Measurements from ENCODE around the gene SMAP2. TPM values are rescaled to one million over a fixed set of nuclear protein-coding genes. Genes with fewer than 3 reads are reported as not detected.
A peak's percentile ranks its signal among the peaks of the same experiment; 100 is the strongest.

SMAP2 gene
- total RNA-seq, 4 donors from 2014 or later = 14.9 to 121 (median 47.5) TPM

GRCh38 chr1:40389322-40389803 is 15.8 kb downstream of the SMAP2 start:
- TF ChIP-seq POLR2A (IDR thresholded peaks at IDR 0.05) (no peak), CTCF (IDR thresholded peaks at IDR 0.05 in 4 of 5, conservative IDR thresholded peaks at IDR 0.05 in 1 of 5) (no peak)
- no peak for DNase-seq
- intact Hi-C loops (cut with DNase I; ENCODE audit: low total_unique reads) = no loop called here
- in situ Hi-C loops (cut with MboI; ENCODE audit: low sequenced_read_pairs in 4 of 4) = no loop called here
- H3K36me3 ChIP-seq = no peaks in the 10 kb centered on the region
- no peaks in the 10 kb centered on the region for H3K9me3 ChIP-seq
- ATAC-seq = no peak
- H3K4me3 ChIP-seq = peak overlapping the region in 1 of 4 donors; percentile 5
- H3K27me3 ChIP-seq = no peaks in the 10 kb centered on the region
- H3K4me1 ChIP-seq = peaks cover 36 to 56% of the 10 kb centered on the region in 2 donors
- H3K27ac ChIP-seq = peak overlapping the region; percentile 77 to 90 (median 84)

GRCh38 chr1:40389871-40390560 is 16.5 kb downstream of the SMAP2 start:
- TF ChIP-seq CTCF (IDR thresholded peaks at IDR 0.05 in 4 of 5, conservative IDR thresholded peaks at IDR 0.05 in 1 of 5) (no peak), POLR2A (IDR thresholded peaks at IDR 0.05) (peak; percentile 33 to 52)
- intact Hi-C loops (cut with DNase I; ENCODE audit: low total_unique reads) (loop anchor here (5.0 kb wide), 3 partner anchors 133 to 353 kb away; partner anchors contain the start of genes RLF and ZMPSTE24), in situ Hi-C loops (cut with MboI; ENCODE audit: low sequenced_read_pairs in 4 of 4) (no loop called here)
- no peaks in the 10 kb centered on the region for H3K9me3 ChIP-seq
- ATAC-seq (peak; percentile 85 to 89), DNase-seq (peak; percentile 56 to 73)
- no peaks in the 10 kb centered on the region for H3K36me3 ChIP-seq
- no peaks in the 10 kb centered on the region for H3K27me3 ChIP-seq
- peaks cover 36 to 49% of the 10 kb centered on the region in 2 donors for H3K4me1 ChIP-seq
- peak overlapping the region in 2 of 4 donors; percentile 9 to 29 for H3K4me3 ChIP-seq
- H3K27ac ChIP-seq = peak overlapping the region; percentile 77 to 90 (median 84)

DNA sequence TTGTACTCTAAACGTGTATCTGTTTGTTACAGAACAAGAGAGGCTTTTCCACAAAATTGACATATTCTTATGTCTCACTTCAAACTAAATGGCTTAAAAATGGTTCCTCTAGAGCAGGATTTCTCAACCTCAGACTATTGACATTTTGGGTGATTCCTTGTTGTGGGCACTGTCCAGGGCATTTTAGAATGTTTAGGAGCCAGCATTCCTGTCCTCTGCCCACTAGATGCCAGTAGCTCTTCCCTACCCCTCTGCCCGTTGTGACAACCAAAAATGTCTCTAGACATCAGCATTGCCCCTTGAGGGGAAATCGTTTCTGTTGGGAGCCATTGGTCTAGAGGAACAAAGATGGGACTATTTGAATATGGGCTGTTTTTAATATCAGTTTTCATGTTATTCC is 17.3 kb downstream of the SMAP2 start:
- Histone ChIP-seq H3K27me3 (no peaks in the 10 kb centered on the region), H3K36me3 (no peaks in the 10 kb centered on the region), H3K9me3 (no peaks in the 10 kb centered on the region), H3K4me3 (no peak overlapping the region), H3K27ac (peak overlapping the region; percentile 77 to 90 (median 84)), H3K4me1 (peaks cover 36 to 43% of the 10 kb centered on the region in 2 donors)
- DNase-seq (no peak), ATAC-seq (no peak)
- intact Hi-C loops (cut with DNase I; ENCODE audit: low total_unique reads) = loop anchor here (1.0 to 5.0 kb wide), 4 partner anchors 14 to 354 kb away; partner anchors contain the start of genes RLF and ZMPSTE24
- TF ChIP-seq POLR2A (IDR thresholded peaks at IDR 0.05) (no peak), CTCF (IDR thresholded peaks at IDR 0.05 in 4 of 5, conservative IDR thresholded peaks at IDR 0.05 in 1 of 5) (no peak)
- in situ Hi-C loops (cut with MboI; ENCODE audit: low sequenced_read_pairs in 4 of 4) = no loop called here

- peak; percentile 54 to 71 for ATAC-seq
These were observed 18.2 kb downstream of the SMAP2 start for GRCh38 chr1:40391688-40392145.

More at GRCh38 chr1:40391688-40392145, 18.2 kb downstream of the SMAP2 start:
- in situ Hi-C loops (cut with MboI; ENCODE audit: low sequenced_read_pairs in 4 of 4) = no loop called here
- DNase-seq = peak in 1 of 2 donors; percentile 51
- Histone ChIP-seq H3K9me3 (no peaks in the 10 kb centered on the region), H3K36me3 (no peaks in the 10 kb centered on the region), H3K4me1 (peaks cover 35 to 36% of the 10 kb centered on the region in 2 donors), H3K27ac (peak overlapping the region; percentile 77 to 90 (median 84)), H3K4me3 (no peak overlapping the region), H3K27me3 (no peaks in the 10 kb centered on the region)
- intact Hi-C loops (cut with DNase I; ENCODE audit: low total_unique reads) = loop anchor here (1.0 to 5.0 kb wide), 4 partner anchors 14 to 354 kb away; partner anchors contain the start of genes RLF and ZMPSTE24
- no peak for TF ChIP-seq CTCF (IDR thresholded peaks at IDR 0.05 in 4 of 5, conservative IDR thresholded peaks at IDR 0.05 in 1 of 5)
- TF ChIP-seq POLR2A (IDR thresholded peaks at IDR 0.05) = no peak

Data from gastrocnemius medialis (tissue), 4 donors.